ENCODE measurements around the gene TMEM208.

Gene TMEM208

DNA sequence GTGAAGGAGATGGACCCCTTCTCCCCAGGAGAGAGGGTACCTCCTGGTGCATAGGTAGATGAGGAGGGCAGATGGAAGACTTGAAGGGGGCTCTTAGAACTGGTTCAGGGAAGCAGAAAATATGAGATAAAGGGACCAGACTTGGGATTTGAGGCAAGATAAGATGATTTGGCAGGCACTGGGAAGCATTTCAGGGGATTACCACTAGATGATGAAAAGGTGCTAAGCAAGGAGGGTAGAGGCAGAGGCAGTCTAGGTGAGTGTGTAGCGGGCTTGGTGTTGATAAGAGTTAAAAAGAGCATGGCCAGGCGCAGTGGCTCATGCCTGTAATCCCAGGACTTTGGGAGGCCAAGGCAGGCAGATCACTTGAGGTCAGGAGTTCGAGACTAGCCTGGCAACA is 36.3 kb downstream of the TMEM208 start:
- no peaks in the 10 kb centered on the region for H3K9me3 Mint-ChIP-seq
- no peak overlapping the region for H3K4me3 Mint-ChIP-seq
- H3K27ac Mint-ChIP-seq: no peak overlapping the region
- DNase-seq: no peak
- peaks cover 45% of the 10 kb centered on the region for H3K27me3 Mint-ChIP-seq
- CTCF ChIA-PET: interaction anchor here (1.5 kb wide), 1 partner anchor 165 kb away, joined by 5 read pairs; no protein-coding TSS in a partner anchor
- H3K36me3 Mint-ChIP-seq: no peaks in the 10 kb centered on the region
- H3K4me1 Mint-ChIP-seq: no peaks in the 10 kb centered on the region

DNA sequence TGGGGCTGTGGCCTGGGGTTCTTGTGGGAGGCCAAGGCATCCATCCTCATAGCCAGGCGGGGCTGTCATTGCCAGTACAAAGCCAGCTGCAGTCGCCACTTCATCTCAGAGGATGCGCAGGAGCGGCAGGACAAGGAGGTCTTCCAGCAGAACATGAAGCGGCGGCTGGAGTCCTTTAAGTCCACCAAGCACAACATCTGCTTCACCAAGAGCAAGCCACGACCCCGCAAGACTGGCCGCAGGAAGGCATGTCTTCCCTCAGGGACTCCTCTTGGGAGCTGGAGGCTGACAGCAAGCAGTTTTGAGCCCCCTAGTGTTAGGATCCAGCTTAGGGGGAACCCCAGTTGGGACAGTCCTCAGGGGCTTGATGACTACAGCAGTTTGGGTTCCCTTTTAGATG is 37.3 kb downstream of the TMEM208 start:
- Mint-ChIP-seq H3K4me1 (no peaks in the 10 kb centered on the region), H3K9me3 (no peaks in the 10 kb centered on the region), H3K27me3 (peaks cover 45% of the 10 kb centered on the region), H3K4me3 (no peak overlapping the region), H3K36me3 (no peaks in the 10 kb centered on the region), H3K27ac (no peak overlapping the region)
- CTCF ChIA-PET: interaction anchor here (0.8 to 1.5 kb wide), 3 partner anchors 13 to 164 kb away, joined by 3 to 5 read pairs (median 5); partner anchors contain the start of gene SLC9A5
- DNase-seq: no peak

DNA sequence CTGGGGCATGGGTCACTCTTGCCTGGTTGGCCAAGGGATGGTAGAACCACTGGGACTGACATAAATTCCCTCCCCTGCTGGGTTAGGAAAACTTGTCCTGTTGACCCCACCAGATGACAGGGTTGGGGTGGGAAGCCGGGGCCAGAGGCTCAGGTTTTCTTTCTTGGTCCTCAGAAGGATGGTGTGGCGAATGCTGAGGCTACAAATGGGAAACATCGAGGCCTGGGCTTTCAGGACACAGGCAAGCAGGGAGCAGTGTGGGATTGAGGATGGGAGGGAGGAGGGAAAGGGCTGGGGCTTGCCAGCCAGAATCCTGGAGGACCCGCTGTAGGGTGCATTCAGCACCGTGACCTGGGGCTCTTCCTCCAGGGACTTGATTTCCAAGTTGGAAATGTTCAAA is 37.9 kb downstream of the TMEM208 start:
- Mint-ChIP-seq H3K4me3 (no peak overlapping the region), H3K9me3 (no peaks in the 10 kb centered on the region), H3K27ac (no peak overlapping the region), H3K27me3 (peaks cover 42% of the 10 kb centered on the region), H3K36me3 (no peaks in the 10 kb centered on the region), H3K4me1 (no peaks in the 10 kb centered on the region)
- DNase-seq: no peak
- CTCF ChIA-PET: interaction anchor here (0.8 to 1.4 kb wide), 3 partner anchors 13 to 62 kb away, joined by 3 to 5 read pairs (median 3); partner anchors contain the start of genes LRRC36 and SLC9A5

DNA sequence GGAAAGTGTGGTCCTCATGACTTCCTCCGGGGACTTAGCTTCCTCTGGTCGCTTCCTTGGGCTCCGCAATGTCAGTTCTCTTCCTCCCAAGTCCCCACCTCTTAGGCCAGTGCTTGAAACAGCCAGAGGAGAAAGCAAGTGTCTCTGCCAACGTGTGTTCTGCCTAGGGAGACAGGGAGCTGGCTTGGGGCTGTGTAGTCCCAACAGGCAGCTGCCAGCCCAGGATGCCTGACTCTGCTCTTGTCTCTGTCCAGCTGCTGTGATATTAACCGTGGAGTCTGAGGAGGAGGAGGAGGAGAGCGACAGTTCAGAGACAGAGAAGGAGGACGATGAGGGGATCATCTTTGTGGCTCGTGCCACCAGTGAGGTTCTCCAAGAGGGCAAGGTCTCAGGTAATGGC is 38.9 kb downstream of the TMEM208 start:
- no peak overlapping the region for H3K4me3 Mint-ChIP-seq
- no peaks in the 10 kb centered on the region for H3K4me1 Mint-ChIP-seq
- H3K27ac Mint-ChIP-seq: no peak overlapping the region
- H3K36me3 Mint-ChIP-seq: no peaks in the 10 kb centered on the region
- no peak for DNase-seq
- CTCF ChIA-PET: interaction anchor here (1.1 kb wide), 1 partner anchor 134 kb away, joined by 5 read pairs; no protein-coding TSS in a partner anchor
- H3K27me3 Mint-ChIP-seq: peaks cover 36% of the 10 kb centered on the region
- H3K9me3 Mint-ChIP-seq: no peaks in the 10 kb centered on the region

DNA sequence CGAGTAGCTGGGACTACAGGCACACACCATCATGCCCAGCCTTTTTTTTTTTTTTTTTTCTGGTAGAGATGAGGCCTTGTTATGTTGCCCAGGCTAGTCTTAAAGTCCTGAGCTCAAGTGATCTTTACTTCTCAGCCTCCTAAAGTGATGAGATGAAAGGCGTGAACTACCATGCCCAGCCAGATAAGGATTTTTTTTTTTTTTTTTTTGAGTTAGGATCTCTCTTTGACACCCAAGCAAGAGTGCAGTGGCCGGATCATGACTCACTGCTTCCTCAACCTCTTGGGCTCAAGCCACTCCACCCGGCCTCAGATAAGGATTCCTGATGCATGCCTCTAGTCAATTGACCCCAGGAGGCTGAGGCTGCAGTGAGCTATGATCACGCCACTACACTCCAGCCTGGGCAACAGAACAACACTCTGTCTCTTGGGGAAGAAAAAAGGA is 41.2 kb downstream of the TMEM208 start:
- no peak for DNase-seq

DNA sequence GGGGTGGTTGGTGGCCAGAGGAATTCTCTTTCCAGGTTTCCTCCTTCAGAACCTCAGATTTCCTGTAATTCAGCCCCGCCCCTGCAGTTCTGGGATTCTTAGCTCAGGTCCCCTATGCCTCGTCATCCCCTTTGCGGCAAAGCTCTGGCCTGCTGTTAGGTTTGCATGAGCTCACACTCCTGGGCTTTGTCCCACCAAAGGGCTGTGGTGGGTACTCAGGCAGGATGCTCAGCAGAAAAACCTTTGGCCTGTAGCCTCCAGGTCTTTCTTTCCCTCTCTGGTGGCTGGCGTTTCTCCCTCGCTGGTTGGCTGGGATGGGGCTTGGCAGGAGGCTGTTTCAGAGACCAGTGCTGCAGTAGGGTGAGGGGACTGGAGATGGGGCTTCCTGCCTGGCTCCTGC is 42.8 kb downstream of the TMEM208 start:
- Mint-ChIP-seq H3K27ac (no peak overlapping the region), H3K9me3 (no peaks in the 10 kb centered on the region), H3K36me3 (no peaks in the 10 kb centered on the region), H3K27me3 (peaks cover 10% of the 10 kb centered on the region), H3K4me1 (no peaks in the 10 kb centered on the region), H3K4me3 (no peak overlapping the region)
- CTCF ChIA-PET: interaction anchor here (1.2 to 1.8 kb wide), 2 partner anchors 9 to 158 kb away, joined by 3 to 8 read pairs; partner anchors contain the start of gene PLEKHG4
- no peak for DNase-seq

More for the DNA sequence above, 41.2 kb downstream of the TMEM208 start:
- H3K27me3 Mint-ChIP-seq: peaks cover 24% of the 10 kb centered on the region
- no peaks in the 10 kb centered on the region for H3K36me3 Mint-ChIP-seq
- H3K4me3 Mint-ChIP-seq: no peak overlapping the region
- no peaks in the 10 kb centered on the region for H3K9me3 Mint-ChIP-seq
- CTCF ChIA-PET: no interaction called here
- no peaks in the 10 kb centered on the region for H3K4me1 Mint-ChIP-seq
- no peak overlapping the region for H3K27ac Mint-ChIP-seq

DNA sequence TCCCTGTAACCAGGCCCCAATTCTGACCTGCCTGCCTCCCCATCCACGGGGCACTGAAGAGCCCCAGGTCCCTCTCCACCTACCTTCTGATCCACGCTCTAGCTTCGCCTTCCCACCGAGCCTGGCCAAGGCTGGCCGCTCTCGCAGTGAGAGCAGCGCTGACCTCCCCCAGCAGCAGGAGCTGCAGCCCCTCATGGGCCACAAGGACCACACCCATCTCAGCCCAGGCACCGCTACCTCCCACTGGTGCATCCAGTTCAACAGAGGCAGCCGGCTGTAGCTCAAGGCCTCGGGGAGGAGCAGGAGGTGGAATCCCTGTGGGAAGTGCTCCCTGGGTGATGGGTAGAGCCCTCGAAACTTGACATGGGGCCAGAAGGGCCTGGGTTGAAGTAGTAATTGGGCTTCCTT is 44.0 kb downstream of the TMEM208 start:
- Mint-ChIP-seq H3K27me3 (peaks cover 2% of the 10 kb centered on the region), H3K27ac (no peak overlapping the region), H3K4me1 (no peaks in the 10 kb centered on the region), H3K4me3 (no peak overlapping the region), H3K9me3 (no peaks in the 10 kb centered on the region), H3K36me3 (peaks cover 1% of the 10 kb centered on the region)
- DNase-seq: no peak
- CTCF ChIA-PET: interaction anchor here (1.0 to 1.2 kb wide), 2 partner anchors 10 to 128 kb away, joined by 3 to 4 read pairs; no protein-coding TSS in a partner anchor

DNA sequence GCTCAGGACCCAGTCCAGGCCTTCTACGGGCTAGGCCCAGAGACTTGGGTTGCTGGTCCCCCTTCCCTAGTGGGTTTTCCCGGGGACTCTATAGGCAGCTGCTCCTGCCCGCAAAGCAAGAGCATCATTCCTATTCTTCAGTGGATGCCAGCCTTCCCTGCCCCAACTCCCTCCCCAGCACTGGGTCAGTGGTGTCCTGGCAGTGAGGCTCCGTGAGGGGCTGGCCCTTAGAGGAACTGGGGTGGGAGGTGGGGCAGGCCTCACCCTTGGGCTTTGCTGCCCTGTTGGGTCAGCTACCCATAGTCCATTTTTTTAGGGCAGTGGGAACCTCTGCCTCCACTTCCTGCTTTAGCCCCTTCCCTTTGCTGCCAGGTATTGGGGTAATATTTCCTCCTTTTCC is 44.5 kb downstream of the TMEM208 start:
- no peak overlapping the region for H3K27ac Mint-ChIP-seq
- no peak overlapping the region for H3K4me3 Mint-ChIP-seq
- H3K4me1 Mint-ChIP-seq: peaks cover under 1% of the 10 kb centered on the region
- peaks cover 4% of the 10 kb centered on the region for H3K36me3 Mint-ChIP-seq
- CTCF ChIA-PET: interaction anchor here (1.0 to 1.2 kb wide), 2 partner anchors 11 to 128 kb away, joined by 3 to 4 read pairs; no protein-coding TSS in a partner anchor
- no peak for DNase-seq
- H3K27me3 Mint-ChIP-seq: no peaks in the 10 kb centered on the region
- H3K9me3 Mint-ChIP-seq: no peaks in the 10 kb centered on the region

DNA sequence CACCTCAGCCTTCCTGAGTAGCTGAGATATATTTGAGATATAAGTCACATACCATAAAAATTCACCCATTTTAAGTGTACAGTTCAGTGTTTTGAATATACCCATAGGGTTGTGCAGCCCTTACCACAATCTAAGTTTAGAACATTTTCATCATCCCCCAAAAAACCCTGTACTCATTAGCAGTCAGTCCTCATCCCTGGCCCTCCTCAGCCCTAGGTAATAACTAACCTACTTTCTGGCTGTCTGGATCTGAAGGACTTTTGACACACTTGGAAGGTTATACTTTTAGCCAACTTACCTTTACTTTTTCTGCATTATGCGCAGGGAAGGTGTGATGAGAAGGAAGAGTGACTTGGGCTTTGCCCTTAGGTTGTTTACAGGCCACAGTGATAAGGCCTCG is 48.4 kb downstream of the TMEM208 start:
- no peak for DNase-seq
- Mint-ChIP-seq H3K4me3 (no peak overlapping the region), H3K27me3 (no peaks in the 10 kb centered on the region), H3K36me3 (peaks cover 13% of the 10 kb centered on the region), H3K27ac (no peak overlapping the region), H3K9me3 (no peaks in the 10 kb centered on the region), H3K4me1 (peaks cover 15% of the 10 kb centered on the region)
- CTCF ChIA-PET: no interaction called here

DNA sequence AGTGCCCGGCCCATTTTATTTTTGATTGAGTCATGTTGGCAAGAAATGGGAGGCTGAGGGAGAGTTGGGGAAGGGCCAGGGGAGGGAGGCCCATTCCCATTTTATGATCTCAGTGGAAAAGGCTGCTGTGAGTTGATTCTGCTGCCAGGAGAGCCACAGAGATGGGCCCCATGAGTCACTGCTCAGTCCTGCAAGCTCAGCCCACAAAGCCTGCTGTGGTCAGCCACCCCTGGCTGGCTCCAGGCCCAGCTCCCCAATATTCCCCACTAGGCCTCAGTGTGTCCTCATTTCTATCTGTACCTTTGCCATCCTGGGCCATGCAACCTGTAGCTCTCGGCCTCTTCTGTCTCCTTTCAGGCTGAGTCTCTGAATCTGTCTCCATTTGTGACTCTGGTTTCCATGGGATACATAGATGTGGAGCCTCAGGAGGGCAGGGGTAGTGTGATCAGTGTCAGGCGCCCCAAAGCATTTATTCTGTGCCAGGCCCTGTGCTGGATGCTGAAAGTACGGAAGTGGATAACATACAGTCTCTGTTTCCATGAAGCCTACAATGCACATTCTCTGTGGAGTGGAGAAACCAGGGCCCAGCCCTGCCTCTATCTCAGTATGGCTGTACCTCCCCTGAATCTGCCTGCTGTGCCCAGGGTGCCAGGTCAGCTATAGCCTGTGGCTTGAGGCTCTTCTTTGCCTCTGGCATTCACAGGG is 50.5 kb downstream of the TMEM208 start:
- peak overlapping the region; percentile 54 for H3K4me3 Mint-ChIP-seq
- no peaks in the 10 kb centered on the region for H3K9me3 Mint-ChIP-seq
- H3K27me3 Mint-ChIP-seq: no peaks in the 10 kb centered on the region
- H3K4me1 Mint-ChIP-seq: peaks cover 15% of the 10 kb centered on the region
- CTCF ChIA-PET: interaction anchor here (0.7 to 3.6 kb wide), 6 partner anchors 13 to 124 kb away, joined by 3 to 16 read pairs (median 4); no protein-coding TSS in a partner anchor
- H3K27ac Mint-ChIP-seq: peak overlapping the region; percentile 65
- peaks cover 13% of the 10 kb centered on the region for H3K36me3 Mint-ChIP-seq
- no peak for DNase-seq

DNA sequence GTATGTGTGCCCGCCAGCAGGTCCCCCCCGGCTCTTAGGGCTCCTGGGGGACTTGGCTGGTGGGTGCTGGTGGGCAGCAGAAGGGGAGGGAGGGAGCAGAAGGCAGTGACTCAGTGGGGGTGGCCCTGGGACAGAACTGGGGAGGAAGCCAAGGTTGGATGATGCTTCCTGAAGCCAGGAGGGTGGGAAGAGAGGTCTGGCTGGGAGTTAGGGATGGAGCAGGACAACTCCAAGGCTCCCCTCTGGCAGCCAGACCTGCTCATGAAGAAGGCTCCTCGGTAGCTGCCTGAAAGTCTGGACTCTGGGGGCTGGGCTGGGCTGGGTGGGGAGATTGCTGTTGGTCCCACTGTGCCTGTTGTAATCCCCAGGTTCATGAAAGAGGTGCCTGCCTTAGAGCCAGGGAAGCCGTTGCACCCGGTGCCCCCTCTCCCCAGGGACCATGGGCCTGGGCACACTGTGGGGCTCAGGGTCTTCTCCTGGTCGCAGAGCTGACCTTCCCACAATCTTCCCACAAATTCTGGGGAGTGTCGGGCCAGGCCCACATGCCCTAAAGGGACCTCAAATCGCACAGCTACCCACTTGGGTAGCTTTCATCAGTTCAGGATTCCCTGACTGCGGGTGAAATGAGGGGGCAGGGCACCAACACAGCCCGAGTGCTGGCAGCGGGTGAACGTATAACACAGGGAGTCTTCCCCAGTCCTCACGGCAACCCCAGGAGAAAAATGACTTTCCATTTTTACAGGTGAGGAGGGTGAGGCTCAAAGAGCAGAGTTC is 51.3 kb downstream of the TMEM208 start:
- Mint-ChIP-seq H3K27me3 (no peaks in the 10 kb centered on the region), H3K4me3 (peak overlapping the region; percentile 81), H3K27ac (peak overlapping the region; percentile 73), H3K9me3 (no peaks in the 10 kb centered on the region), H3K36me3 (peaks cover 15% of the 10 kb centered on the region), H3K4me1 (peaks cover 15% of the 10 kb centered on the region)
- no peak for DNase-seq
- CTCF ChIA-PET: interaction anchor here (0.6 to 3.6 kb wide), 16 partner anchors 9 to 148 kb away, joined by 3 to 16 read pairs (median 4); partner anchors contain the start of genes SLC9A5 and TMEM208

Data from activated naive CD4-positive, alpha-beta T cell treated with anti-CD3 and anti-CD28 coated beads, Interleukin-2, amount 10 ng/mL, durations not matched to agents 7 days and 5 days (primary cell).